ENCODE data around the gene SHISAL2A. TPM values are rescaled to one million over a fixed set of nuclear protein-coding genes. Genes with fewer than 3 reads are reported as not detected.

Gene SHISAL2A
- total and polyA plus RNA-seq, 2 of the 13 experiments (the other 11 are each of a cell fraction or from before 2014, with no cell fraction given) = not detected

GRCh38 chr1:52613636-52614373 lies 19.2 kb upstream of the SHISAL2A start (continued):
- TF ChIP-seq IKZF5 (CRISPR knock-in tag; IDR thresholded peaks at IDR 0.05) = no peak
- no peak for TF ChIP-seq HDAC2 (CRISPR knock-in tag; IDR thresholded peaks at IDR 0.05)
- TF ChIP-seq NFKB2 (CRISPR knock-in tag; IDR thresholded peaks at IDR 0.05; ENCODE audit: borderline replicate concordance) = no peak
- TF ChIP-seq ZNF143 (CRISPR knock-in tag; IDR thresholded peaks at IDR 0.05) = no peak
- no peak for TF ChIP-seq TFE3 (CRISPR knock-in tag; IDR thresholded peaks at IDR 0.05)
- no peak for TF ChIP-seq FOXJ3 (CRISPR knock-in tag; IDR thresholded peaks at IDR 0.05; ENCODE audit: borderline replicate concordance)
- no peak for TF ChIP-seq REXO4 (CRISPR knock-in tag; IDR thresholded peaks at IDR 0.05; ENCODE audit: borderline replicate concordance)
- no peak for TF ChIP-seq ZNF883 (CRISPR knock-in tag; IDR thresholded peaks at IDR 0.05; ENCODE audit: not compliant biosample characterization)
- no peak for TF ChIP-seq NFRKB (IDR thresholded peaks at IDR 0.05)
- no peak for TF ChIP-seq ZNF816 (CRISPR knock-in tag; IDR thresholded peaks at IDR 0.05; ENCODE audit: borderline replicate concordance)
- no peak for TF ChIP-seq PPARG (CRISPR knock-in tag; conservative IDR thresholded peaks at IDR 0.05)

DNA sequence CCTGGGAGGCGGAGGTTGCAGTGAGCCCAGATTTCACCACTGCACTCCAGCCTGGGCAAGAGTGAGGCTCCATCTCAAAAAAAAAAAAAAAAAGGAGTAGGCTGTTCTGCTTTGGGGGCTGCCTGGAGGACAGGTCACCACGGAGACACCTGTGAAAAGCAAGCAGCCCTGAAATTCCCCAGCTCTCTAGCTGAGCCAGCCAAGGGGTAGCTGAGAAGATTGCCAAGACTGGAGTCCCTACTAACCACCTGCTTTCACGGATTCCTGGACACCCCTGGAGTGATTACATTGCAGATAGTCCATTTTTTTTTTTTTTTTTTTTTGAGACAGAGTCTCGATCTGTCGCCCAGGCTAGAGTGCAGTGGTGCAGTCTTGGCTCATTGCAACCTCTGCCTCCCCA lies 18.3 kb upstream of the SHISAL2A start:
- H3K4me3 ChIP-seq (replicated peaks in 1 of 3; ENCODE audit: insufficient read depth in 1 of 3, low read depth in 2 of 3, low read length in 3 of 3) = no peak overlapping the region
- DNase-seq (ENCODE audit: low spot score) = no peak
- H3K4me2 ChIP-seq (ENCODE audit: low read depth, low read length) = no peak overlapping the region
- no peaks in the 10 kb centered on the region for H3K27me3 ChIP-seq (ENCODE audit: control insufficient read depth in 1 of 2, insufficient read depth in 2 of 2, low read length in 2 of 2)
- BruUV-seq (replicated peaks) = no TSS peak
- WGBS (ENCODE audit: low lambda C conversion rate) = 69% methylated on average over 5 of the region's 5 CpGs
- CTCF ChIA-PET (ENCODE audit: low intra/inter-chr PET ratio, low total read pairs) = no interaction called here
- no peaks in the 10 kb centered on the region for H3K36me3 ChIP-seq (replicated peaks in 1 of 2; ENCODE audit: control insufficient read depth in 1 of 2, insufficient read depth in 2 of 2, low read length in 2 of 2)
- no peaks in the 10 kb centered on the region for H3K9me3 ChIP-seq (ENCODE audit: low read length)
- no peaks in the 10 kb centered on the region for H3K79me2 ChIP-seq (ENCODE audit: insufficient read depth, low read length)
- intact Hi-C loops (cut with micrococcal nuclease; ENCODE audit: unreplicated experiment) (no loop called here), in situ Hi-C loops (cut with HindIII; ENCODE audit: extremely low pct_ligation_motif_present, low pct_unique_long_range_greater_than_20kb) (no loop called here)
- no peak for ATAC-seq
- H3K9ac ChIP-seq (ENCODE audit: insufficient read depth, low read depth, low read length) = no peak overlapping the region
- no peak overlapping the region for H3K27ac ChIP-seq (ENCODE audit: extremely low read length, insufficient read depth, low read length)
- no peak overlapping the region for H2AFZ ChIP-seq (ENCODE audit: low read length)
- H3K4me1 ChIP-seq (ENCODE audit: insufficient read depth, low read length) = peaks cover 19% of the 10 kb centered on the region
- FAIRE-seq = no peak
- no peaks in the 10 kb centered on the region for H4K20me1 ChIP-seq (ENCODE audit: insufficient read depth, low read length)
- POLR2A ChIA-PET = interaction anchor here (0.7 to 0.8 kb wide), 2 partner anchors 13 to 895 kb away, joined by 3 read pairs; no protein-coding TSS in a partner anchor
- TF ChIP-seq RAD51 (IDR thresholded peaks at IDR 0.05; ENCODE audit: borderline replicate concordance) (no peak), TBP (CRISPR knock-in tag; IDR thresholded peaks at IDR 0.05) (no peak), ZNF20 (CRISPR knock-in tag; IDR thresholded peaks at IDR 0.05) (no peak), KLF15 (CRISPR knock-in tag; IDR thresholded peaks at IDR 0.05; ENCODE audit: borderline replicate concordance) (no peak), NR2F2 (IDR thresholded peaks at IDR 0.05; ENCODE audit: borderline replicate concordance, low read depth) (no peak), SRSF9 (IDR thresholded peaks at IDR 0.05; ENCODE audit: borderline replicate concordance, insufficient read depth, low read depth, low read length, poor library complexity, severe bottlenecking) (no peak)
- TF ChIP-seq, protein P1, sequence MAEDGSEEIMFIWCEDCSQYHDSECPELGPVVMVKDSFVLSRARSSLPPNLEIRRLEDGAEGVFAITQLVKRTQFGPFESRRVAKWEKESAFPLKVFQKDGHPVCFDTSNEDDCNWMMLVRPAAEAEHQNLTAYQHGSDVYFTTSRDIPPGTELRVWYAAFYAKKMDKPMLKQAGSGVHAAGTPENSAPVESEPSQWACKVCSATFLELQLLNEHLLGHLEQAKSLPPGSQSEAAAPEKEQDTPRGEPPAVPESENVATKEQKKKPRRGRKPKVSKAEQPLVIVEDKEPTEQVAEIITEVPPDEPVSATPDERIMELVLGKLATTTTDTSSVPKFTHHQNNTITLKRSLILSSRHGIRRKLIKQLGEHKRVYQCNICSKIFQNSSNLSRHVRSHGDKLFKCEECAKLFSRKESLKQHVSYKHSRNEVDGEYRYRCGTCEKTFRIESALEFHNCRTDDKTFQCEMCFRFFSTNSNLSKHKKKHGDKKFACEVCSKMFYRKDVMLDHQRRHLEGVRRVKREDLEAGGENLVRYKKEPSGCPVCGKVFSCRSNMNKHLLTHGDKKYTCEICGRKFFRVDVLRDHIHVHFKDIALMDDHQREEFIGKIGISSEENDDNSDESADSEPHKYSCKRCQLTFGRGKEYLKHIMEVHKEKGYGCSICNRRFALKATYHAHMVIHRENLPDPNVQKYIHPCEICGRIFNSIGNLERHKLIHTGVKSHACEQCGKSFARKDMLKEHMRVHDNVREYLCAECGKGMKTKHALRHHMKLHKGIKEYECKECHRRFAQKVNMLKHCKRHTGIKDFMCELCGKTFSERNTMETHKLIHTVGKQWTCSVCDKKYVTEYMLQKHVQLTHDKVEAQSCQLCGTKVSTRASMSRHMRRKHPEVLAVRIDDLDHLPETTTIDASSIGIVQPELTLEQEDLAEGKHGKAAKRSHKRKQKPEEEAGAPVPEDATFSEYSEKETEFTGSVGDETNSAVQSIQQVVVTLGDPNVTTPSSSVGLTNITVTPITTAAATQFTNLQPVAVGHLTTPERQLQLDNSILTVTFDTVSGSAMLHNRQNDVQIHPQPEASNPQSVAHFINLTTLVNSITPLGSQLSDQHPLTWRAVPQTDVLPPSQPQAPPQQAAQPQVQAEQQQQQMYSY (CRISPR knock-in tag; IDR thresholded peaks at IDR 0.05) = no peak

Data from HepG2 (cell line).